ENCODE data around the gene DLK1.

The DLK1 gene

GRCh38 chr14:100783630-100784370, 57.1 kb downstream of the DLK1 start:
- no peak overlapping the region for H3K27ac Mint-ChIP-seq
- no peaks in the 10 kb centered on the region for H3K36me3 Mint-ChIP-seq (ENCODE audit: low read depth)
- no peaks in the 10 kb centered on the region for H3K9me3 Mint-ChIP-seq
- H3K27me3 Mint-ChIP-seq (ENCODE audit: low read depth): no peaks in the 10 kb centered on the region
- H3K4me1 Mint-ChIP-seq (ENCODE audit: low read depth): no peaks in the 10 kb centered on the region
- H3K4me3 Mint-ChIP-seq: no peak overlapping the region
- no peak for DNase-seq (ENCODE audit: low spot score)

GRCh38 chr14:100784523-100785337, 58.0 kb downstream of the DLK1 start:
- no peak for DNase-seq (ENCODE audit: low spot score)
- Mint-ChIP-seq H3K9me3 (no peaks in the 10 kb centered on the region), H3K4me3 (no peak overlapping the region), H3K4me1 (ENCODE audit: low read depth) (no peaks in the 10 kb centered on the region), H3K27ac (no peak overlapping the region), H3K36me3 (ENCODE audit: low read depth) (no peaks in the 10 kb centered on the region), H3K27me3 (ENCODE audit: low read depth) (no peaks in the 10 kb centered on the region)

GRCh38 chr14:100785338-100785615, 58.6 kb downstream of the DLK1 start:
- no peak for DNase-seq (ENCODE audit: low spot score)
- Mint-ChIP-seq H3K27me3 (ENCODE audit: low read depth) (no peaks in the 10 kb centered on the region), H3K4me3 (no peak overlapping the region), H3K4me1 (ENCODE audit: low read depth) (no peaks in the 10 kb centered on the region), H3K27ac (no peak overlapping the region), H3K9me3 (no peaks in the 10 kb centered on the region), H3K36me3 (ENCODE audit: low read depth) (no peaks in the 10 kb centered on the region)

GRCh38 chr14:100785626-100786025, 58.9 kb downstream of the DLK1 start:
- Mint-ChIP-seq H3K4me3 (no peak overlapping the region), H3K4me1 (ENCODE audit: low read depth) (no peaks in the 10 kb centered on the region), H3K9me3 (no peaks in the 10 kb centered on the region), H3K27ac (no peak overlapping the region), H3K27me3 (ENCODE audit: low read depth) (no peaks in the 10 kb centered on the region), H3K36me3 (ENCODE audit: low read depth) (no peaks in the 10 kb centered on the region)
- no peak for DNase-seq (ENCODE audit: low spot score)

- DNase-seq (ENCODE audit: low spot score): no peak
- no peaks in the 10 kb centered on the region for H3K36me3 Mint-ChIP-seq (ENCODE audit: low read depth)
Observed at GRCh38 chr14:100786131-100786530, 59.4 kb downstream of the DLK1 start.

GRCh38 chr14:100786576-100787219, 60.0 kb downstream of the DLK1 start:
- no peaks in the 10 kb centered on the region for H3K9me3 Mint-ChIP-seq
- no peaks in the 10 kb centered on the region for H3K4me1 Mint-ChIP-seq (ENCODE audit: low read depth)
- H3K27me3 Mint-ChIP-seq (ENCODE audit: low read depth): no peaks in the 10 kb centered on the region
- no peak overlapping the region for H3K27ac Mint-ChIP-seq
- H3K4me3 Mint-ChIP-seq: no peak overlapping the region
- no peaks in the 10 kb centered on the region for H3K36me3 Mint-ChIP-seq (ENCODE audit: low read depth)
- no peak for DNase-seq (ENCODE audit: low spot score)

More at GRCh38 chr14:100786131-100786530, 59.4 kb downstream of the DLK1 start:
- no peaks in the 10 kb centered on the region for H3K4me1 Mint-ChIP-seq (ENCODE audit: low read depth)
- H3K27me3 Mint-ChIP-seq (ENCODE audit: low read depth): no peaks in the 10 kb centered on the region
- no peak overlapping the region for H3K4me3 Mint-ChIP-seq
- no peak overlapping the region for H3K27ac Mint-ChIP-seq
- no peaks in the 10 kb centered on the region for H3K9me3 Mint-ChIP-seq

GRCh38 chr14:100787659-100788058, 61.0 kb downstream of the DLK1 start:
- H3K9me3 Mint-ChIP-seq: no peaks in the 10 kb centered on the region
- H3K27ac Mint-ChIP-seq: no peak overlapping the region
- H3K36me3 Mint-ChIP-seq (ENCODE audit: low read depth): no peaks in the 10 kb centered on the region
- H3K4me1 Mint-ChIP-seq (ENCODE audit: low read depth): no peaks in the 10 kb centered on the region
- no peaks in the 10 kb centered on the region for H3K27me3 Mint-ChIP-seq (ENCODE audit: low read depth)
- no peak overlapping the region for H3K4me3 Mint-ChIP-seq
- DNase-seq (ENCODE audit: low spot score): no peak
